NCI-H345 treated with DMSO at 0.1 percent for 48 hours (cell line): ENCODE results near the gene VSTM4.

Experiments used
- DNase-seq: peaks from one replicate; lab custom pipeline; 2025; ENCODE audit not compliant: unreplicated experiment; lab: John Stamatoyannopoulos, UW

VSTM4 gene

GRCh38 chr10:49072166-49072885, 43.0 kb downstream of the VSTM4 start:
- no peak for DNase-seq

DNA sequence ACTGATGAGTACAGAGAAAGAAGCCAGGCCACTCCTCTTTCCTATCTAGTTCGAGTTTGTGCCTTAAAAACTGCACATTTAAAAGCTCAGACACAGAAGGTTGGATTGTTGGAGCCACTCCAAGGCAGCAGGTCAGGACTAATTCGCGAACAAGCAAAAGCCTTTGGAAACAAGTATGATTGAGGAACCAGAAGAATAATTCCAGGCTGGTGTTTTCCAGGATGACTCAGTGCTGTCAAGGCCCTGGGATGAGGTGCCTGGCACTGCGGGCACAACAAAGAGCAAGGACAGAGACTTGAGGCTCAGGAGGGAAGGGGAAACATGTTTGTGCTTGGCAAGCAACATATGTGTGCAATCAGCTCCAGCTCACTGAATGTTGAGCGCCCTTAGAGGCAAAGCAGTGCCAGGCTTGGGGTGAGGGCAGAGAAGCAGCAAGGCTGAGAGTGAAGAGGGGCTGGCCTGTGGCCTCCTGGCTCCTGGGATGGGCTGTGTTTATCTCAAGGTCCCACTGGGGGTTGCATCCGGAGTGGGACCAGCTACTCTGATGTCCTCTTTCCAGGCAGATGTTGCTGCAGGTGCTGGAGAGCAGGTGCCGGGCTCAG, 44.1 kb downstream of the VSTM4 start:
- DNase-seq = no peak

- no peak for DNase-seq
Measured at GRCh38 chr10:49070701-49071100, 44.6 kb downstream of the VSTM4 start.

DNA sequence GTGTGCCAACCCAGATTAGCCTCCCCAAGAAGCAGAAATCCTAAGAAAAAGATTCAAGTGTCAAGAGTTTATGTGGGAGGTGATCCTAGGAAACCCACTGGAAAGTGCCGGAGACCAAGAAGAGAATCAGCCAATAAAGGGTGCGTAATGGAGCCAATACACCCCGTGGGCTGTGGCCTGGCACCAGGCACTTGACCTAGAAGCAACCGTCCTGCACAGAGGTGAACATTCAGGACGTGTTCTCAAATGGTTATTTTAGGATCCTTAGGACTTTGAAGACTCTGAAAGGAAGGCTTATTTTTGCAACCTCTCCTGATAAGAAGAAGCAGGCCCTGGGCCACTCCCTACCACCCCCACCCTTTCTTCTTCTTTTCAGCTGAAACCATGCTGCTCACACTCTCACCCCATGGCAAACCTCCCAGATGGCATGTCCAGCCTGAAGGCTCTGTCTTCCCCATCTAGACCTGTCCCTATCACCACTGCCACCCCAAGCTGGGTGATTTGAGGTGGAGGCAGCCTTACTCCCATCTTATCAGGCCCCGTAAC, 46.6 kb downstream of the VSTM4 start:
- no peak for DNase-seq

GRCh38 chr10:49068209-49068608, 47.1 kb downstream of the VSTM4 start:
- DNase-seq = no peak

- no peak for DNase-seq
Measured at GRCh38 chr10:49066944-49067730, 48.2 kb downstream of the VSTM4 start.

- no peak for DNase-seq
Measured at GRCh38 chr10:49062229-49062628, 53.1 kb downstream of the VSTM4 start.

DNA sequence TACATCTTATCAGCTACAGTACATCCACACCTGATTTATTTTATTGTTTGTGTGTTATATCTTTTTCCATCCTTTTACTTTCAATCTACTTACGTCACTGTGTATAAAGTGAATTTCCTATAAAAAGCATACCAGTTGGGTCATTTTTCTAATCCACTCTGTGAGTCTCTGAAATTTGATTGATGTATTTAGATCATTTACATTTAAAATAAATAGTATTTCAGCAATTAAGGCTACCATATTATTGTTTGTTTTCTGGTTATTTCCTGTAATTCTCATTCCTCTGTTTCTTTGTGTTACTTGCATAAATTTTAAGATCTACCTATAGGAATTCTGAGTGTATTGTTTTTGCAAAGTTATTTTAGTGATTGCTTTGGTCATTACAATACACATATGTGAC, 53.7 kb downstream of the VSTM4 start:
- DNase-seq = no peak

GRCh38 chr10:49058463-49059255, 56.7 kb downstream of the VSTM4 start:
- no peak for DNase-seq

DNA sequence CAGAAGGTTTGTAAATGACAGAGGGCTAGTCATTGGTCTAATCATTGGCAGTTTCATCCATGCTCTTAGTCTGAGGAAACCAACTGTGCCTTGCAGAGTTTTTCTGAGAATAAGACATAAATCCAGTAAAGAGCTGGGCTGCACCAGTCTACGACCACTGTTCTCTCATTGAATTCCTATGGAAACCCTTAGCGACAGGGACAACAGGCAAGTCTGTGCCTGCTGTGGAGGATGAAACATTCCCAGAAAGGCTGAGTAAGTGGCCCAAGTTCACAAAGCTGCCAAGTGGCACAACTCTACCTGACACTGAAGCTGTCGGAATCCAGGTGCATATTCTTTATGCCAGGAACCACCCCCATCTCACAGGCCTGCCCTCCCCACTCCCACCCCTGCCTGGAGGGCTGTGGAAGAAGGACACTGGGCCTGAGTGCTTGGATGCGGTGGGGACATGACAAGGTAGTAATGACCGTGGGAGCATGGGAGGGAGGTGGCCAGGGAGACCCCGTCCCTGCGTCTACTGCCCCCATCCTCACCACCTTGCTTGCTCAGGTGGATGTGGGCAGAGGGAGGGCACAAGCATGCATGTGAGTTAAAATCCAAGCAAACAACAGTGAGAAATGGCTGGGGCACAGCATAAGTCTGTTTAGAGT, 58.0 kb downstream of the VSTM4 start:
- no peak for DNase-seq

DNA sequence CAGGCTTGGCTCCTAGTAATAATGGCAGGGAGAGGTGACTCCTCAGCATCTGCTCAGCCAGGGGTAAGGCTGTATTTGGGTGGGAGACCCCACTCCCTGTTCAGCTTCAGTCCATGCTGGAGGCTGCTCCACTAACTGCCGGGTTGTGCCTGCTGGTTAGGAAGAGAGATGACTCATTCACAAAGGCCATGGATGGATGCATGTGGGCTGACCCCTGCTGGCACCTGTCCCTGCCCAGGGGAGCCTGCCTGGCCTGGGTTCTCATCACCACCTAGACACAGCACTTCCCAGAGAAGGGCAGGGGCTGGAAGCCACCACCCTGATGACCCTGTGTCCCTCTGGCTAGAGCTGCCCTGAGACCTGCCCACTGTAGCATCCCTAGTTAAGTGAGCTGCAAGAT, 59.0 kb downstream of the VSTM4 start:
- no peak for DNase-seq

DNA sequence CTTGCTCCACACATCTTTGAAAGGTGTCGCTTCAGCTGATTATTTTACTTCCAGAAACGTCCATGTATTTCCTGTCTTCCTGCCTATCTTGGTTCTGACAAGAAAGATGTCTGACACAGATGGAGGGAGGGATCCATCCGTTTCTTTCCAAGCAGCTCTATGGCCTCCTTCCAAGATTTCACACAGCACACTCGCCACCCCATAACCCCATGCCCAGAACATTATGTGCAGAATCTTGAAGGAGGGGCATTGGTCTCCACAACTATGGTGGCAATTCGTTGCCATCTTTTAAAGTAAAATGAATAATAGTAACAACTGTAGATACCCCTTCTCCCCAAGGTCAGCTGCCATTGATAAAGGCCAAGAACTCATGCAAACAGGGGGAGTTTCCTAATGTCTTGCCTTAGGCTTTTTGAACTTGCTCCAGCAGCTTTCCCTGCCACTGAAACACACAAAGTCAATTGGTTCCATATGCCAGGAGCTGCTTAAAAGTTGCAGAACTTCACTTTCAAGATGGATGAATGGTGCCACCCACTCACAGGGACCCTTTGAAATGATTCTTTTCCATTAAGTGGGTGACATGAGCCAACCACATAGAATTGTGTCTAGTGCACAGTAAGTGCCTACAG, 60.0 kb downstream of the VSTM4 start:
- DNase-seq = no peak

- no peak for DNase-seq
Measured at GRCh38 chr10:49054753-49055152, 60.6 kb downstream of the VSTM4 start.

- DNase-seq = no peak
Measured at GRCh38 chr10:49053998-49054692, 61.2 kb downstream of the VSTM4 start.

DNA sequence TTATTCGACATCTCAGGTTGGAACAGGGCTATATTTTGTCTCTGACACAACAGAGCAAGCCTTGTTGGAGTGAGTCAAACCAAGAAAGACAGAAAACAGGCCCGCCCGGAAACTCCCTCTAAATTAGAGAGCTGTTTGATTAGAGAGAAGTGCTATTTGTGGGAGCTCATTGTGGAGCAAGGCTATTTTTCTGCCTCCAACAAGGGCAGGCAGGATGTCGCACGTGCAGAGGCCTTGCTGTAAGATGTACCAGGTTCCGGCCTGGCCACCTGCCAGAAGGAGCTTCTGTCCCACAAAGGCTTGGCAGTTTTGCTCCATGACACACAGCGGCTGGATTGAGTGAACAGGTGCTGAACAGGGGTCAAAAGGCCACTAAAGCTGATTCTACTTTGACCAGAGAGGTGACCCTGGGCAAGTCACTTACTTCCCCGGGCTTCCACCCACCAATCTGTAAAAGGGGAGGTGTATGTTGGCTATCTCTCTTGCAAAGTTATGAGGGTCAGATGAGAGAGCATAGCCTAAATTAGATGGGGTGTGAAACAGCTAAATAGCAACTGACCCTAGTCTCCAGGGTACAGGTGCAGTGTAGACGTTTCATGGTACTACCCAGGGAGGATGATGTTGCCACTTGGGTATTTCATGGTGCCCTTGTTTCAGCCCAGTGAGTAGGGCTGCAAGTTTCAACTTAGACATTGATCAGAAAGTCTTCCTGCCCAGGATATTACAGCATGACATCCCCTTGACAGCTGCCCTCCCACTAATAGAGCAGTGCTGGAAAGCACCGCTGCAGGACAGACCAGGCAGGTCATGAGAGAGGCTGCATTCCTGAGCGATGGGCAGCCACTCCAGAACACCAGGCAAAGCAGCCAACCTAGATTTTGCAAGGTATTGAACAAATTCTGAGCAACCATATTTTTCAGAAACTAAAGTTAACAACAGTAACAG, 62.0 kb downstream of the VSTM4 start:
- DNase-seq = no peak

DNA sequence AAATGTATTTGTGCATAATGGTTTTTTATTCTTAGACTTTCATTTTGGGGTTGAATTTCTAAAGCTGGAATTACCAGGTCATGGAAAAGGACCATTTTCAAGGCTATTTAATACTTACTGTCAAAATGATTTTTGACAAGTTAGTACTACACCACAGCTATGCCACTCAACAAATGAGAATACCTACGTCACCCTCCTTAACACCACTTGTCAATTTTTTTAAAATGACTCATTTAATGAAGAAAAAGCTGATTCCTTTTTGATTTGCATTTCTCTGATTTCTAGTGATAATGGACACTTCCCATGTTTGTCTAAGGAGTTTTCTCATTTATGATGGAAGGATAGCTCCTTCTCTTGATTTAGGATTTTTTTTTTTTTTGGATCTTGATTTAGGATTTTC, 63.3 kb downstream of the VSTM4 start:
- no peak for DNase-seq

- DNase-seq = no peak
Measured at GRCh38 chr10:49050906-49051305, 64.4 kb downstream of the VSTM4 start.

DNA sequence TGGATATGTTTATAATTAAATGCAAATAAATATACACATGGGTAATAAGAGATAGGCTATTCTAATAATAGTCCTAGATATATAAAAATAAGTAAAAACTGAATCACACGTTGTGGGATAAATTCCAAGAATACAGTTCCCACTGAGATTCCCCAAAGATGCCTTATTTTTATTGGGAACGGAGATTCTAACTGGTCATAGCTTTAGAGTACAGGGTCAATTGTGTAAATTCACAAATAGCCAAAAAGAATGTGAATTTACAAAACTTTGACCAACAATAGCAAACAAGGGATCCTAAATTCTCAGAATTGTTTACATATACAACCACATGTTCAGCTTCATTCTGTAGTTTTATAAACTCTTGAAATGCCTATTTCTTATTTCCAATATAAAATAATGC, 65.0 kb downstream of the VSTM4 start:
- DNase-seq = no peak
